ENCODE data around the gene JADE1. TPM values are rescaled to one million over a fixed set of nuclear protein-coding genes. Genes with fewer than 3 reads are reported as not detected.

The JADE1 gene
- total RNA-seq, 4 donors from 2014 or later = 14.0 to 38.5 (median 26.0) TPM

DNA sequence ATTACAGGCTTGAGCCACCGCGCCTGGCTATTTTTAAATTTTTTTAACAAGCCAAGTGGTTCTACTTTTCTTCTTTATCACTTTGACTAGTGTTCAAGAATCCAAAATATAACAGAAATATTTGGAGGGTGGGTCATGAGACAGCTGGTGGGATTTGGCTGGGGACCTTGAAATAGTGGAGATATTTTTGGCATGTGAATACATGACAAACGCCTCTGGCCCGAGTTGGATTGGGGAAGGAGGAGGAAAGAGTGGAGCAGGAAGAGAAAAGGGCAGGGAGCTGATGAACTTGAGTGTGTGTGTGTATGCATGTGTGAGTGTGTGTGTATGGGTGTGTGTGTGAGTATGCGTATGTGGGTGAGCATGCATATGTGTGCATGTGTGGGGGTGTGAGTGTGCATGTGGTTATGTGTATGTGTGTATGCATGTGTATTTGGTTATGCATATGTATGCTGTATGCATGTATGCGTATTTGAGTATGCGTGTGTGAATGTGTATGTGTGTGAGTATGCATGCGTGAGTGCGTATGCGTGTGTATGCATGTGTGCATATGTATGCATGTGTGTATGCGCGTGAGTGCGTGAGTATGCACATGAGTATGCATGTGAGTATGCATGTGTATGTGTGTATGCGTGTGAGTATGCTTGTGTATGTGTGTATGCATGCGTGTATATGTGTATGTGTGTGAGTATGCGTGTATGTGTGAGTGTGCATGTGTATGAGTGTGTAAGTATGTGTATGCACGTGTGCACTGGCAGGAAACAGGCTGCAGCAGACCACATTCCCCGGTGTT lies 49.6 kb downstream of the JADE1 start:
- Histone ChIP-seq H3K27me3 (no peaks in the 10 kb centered on the region), H3K27ac (no peak overlapping the region), H3K4me3 (no peak overlapping the region), H3K9me3 (no peaks in the 10 kb centered on the region), H3K36me3 (peaks cover 83% of the 10 kb centered on the region), H3K4me1 (peaks cover 17% of the 10 kb centered on the region)
- WGBS = 80% methylated on average over 18 of the region's 18 CpGs
- TF ChIP-seq, protein P1, sequence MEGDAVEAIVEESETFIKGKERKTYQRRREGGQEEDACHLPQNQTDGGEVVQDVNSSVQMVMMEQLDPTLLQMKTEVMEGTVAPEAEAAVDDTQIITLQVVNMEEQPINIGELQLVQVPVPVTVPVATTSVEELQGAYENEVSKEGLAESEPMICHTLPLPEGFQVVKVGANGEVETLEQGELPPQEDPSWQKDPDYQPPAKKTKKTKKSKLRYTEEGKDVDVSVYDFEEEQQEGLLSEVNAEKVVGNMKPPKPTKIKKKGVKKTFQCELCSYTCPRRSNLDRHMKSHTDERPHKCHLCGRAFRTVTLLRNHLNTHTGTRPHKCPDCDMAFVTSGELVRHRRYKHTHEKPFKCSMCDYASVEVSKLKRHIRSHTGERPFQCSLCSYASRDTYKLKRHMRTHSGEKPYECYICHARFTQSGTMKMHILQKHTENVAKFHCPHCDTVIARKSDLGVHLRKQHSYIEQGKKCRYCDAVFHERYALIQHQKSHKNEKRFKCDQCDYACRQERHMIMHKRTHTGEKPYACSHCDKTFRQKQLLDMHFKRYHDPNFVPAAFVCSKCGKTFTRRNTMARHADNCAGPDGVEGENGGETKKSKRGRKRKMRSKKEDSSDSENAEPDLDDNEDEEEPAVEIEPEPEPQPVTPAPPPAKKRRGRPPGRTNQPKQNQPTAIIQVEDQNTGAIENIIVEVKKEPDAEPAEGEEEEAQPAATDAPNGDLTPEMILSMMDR (IDR thresholded peaks at IDR 0.05) = no peak
- TF ChIP-seq POLR2A (IDR thresholded peaks at IDR 0.05) = no peak
- no peak for TF ChIP-seq EP300 (IDR thresholded peaks at IDR 0.05)
- no peak for TF ChIP-seq POLR2AphosphoS5 (IDR thresholded peaks at IDR 0.05)
- no peak for DNase-seq (ENCODE audit: low spot score in 2 of 2)

DNA sequence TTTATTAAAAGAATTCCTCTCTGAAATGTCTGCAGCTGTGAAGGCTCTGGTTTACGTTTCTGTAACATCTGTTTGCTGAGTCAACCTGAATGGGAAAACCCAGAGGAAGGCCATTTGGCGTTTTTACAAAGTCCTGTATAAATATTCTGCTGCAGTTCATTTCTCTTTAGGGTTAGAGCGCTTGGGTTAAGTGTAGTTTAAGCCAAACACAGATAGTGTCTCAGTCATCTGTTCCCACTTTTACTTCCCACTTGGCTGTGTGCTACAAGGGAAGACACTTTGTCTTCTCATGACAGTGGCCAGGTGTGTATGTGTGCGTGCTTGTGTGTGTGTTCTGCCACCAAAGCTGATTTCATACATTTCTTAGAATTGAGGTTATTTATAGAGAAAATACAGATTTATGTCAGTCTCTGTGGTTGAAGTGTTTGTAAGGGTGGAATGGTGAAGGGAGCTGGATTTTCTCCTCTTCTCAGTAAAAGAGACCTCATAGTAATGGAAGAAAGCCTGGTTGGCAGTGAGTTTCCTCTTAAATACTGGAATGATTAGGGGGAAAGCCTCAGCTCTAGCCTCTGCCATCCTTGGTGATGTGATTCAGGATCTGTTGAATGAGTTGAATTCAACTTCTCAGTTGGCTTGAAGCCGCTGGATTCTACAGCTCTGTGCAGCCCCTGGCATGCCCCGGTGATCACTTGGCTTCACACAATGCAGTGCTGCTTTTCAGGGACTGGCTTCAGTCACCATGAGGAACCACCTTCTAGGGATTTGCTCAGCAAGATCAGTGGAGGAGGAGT lies 50.6 kb downstream of the JADE1 start:
- WGBS = 57% methylated on average over 6 of the region's 6 CpGs
- no peak for DNase-seq (ENCODE audit: low spot score in 2 of 2)
- TF ChIP-seq POLR2AphosphoS5 (IDR thresholded peaks at IDR 0.05) (no peak), POLR2A (IDR thresholded peaks at IDR 0.05) (no peak), EP300 (IDR thresholded peaks at IDR 0.05) (no peak)
- TF ChIP-seq, protein P1 (IDR thresholded peaks at IDR 0.05) = no peak
- no peaks in the 10 kb centered on the region for H3K9me3 ChIP-seq
- H3K4me3 ChIP-seq = no peak overlapping the region
- peaks cover 79% of the 10 kb centered on the region for H3K36me3 ChIP-seq
- H3K27me3 ChIP-seq = no peaks in the 10 kb centered on the region
- H3K27ac ChIP-seq = no peak overlapping the region
- H3K4me1 ChIP-seq = peaks cover 17% of the 10 kb centered on the region

DNA sequence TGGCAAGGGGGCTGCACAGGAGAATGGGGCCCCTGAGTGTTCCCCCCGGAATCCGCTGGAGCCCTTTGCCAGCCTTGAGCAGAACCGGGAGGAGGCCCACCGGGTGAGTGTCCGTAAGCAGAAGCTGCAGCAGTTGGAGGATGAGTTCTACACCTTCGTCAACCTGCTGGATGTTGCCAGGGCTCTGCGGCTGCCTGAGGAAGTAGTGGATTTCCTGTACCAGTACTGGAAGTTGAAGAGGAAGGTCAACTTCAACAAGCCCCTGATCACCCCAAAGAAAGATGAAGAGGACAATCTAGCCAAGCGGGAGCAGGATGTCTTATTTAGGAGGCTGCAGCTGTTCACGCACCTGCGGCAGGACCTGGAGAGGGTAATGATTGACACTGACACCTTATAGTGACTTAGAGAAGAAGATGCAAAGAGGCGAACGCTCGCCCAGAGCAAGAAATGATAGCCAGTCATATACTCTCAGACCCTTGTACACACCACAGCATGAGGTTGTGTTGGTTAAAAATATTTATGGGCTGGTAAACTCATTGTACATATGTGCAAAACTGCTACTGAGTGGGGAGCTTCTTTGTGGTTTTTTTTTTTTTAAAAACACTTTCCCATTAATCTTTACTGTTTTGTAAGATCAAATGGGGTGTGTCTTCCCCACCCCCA lies 52.5 kb downstream of the JADE1 start:
- TF ChIP-seq POLR2A (IDR thresholded peaks at IDR 0.05) (no peak), EP300 (IDR thresholded peaks at IDR 0.05) (no peak), POLR2AphosphoS5 (IDR thresholded peaks at IDR 0.05) (no peak)
- TF ChIP-seq, protein P1 (IDR thresholded peaks at IDR 0.05) = no peak
- Histone ChIP-seq H3K4me1 (peaks cover 17% of the 10 kb centered on the region), H3K27ac (no peak overlapping the region), H3K9me3 (no peaks in the 10 kb centered on the region), H3K36me3 (peaks cover 63% of the 10 kb centered on the region), H3K4me3 (no peak overlapping the region), H3K27me3 (no peaks in the 10 kb centered on the region)
- 90% methylated on average over 8 of the region's 13 CpGs for WGBS
- DNase-seq (ENCODE audit: low spot score in 2 of 2) = no peak

DNA sequence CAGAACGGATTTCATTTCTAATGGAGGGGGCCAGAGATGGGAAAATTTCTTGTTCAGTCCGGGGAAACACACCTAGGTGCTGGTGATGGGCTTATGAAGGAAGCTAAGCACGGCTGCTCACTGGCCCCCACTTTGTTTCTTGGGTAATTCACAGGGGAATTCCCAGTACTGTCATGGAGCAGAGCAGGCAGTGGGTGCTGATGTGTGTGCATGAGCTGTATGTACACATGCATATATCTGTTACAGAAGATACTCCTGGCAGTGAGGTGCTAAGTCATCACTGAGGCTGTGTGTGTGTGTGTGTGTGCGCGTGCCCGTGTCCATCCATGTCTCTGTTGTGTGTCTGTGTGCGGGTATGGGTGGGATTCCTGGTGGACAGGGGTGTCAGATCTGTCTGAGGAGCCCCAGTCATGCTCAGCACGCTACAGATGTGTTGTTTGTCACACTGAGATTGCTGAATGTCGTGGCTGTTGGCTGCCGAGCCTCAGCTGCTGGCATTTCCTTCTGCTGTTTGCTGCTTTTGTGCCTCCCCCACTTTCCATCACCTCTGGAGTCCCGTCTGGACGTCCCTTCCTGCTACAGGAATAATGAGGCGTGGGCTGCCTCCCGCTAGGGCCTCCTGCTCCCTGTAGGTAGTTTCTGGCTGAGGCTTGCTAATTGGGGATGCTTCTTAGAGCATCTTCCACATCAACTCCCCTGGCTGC lies 53.3 kb downstream of the JADE1 start:
- TF ChIP-seq EP300 (IDR thresholded peaks at IDR 0.05) = no peak
- TF ChIP-seq POLR2AphosphoS5 (IDR thresholded peaks at IDR 0.05) = no peak
- TF ChIP-seq POLR2A (IDR thresholded peaks at IDR 0.05) = no peak
- TF ChIP-seq, protein P1 (IDR thresholded peaks at IDR 0.05) = no peak
- Histone ChIP-seq H3K36me3 (peaks cover 56% of the 10 kb centered on the region), H3K27ac (no peak overlapping the region), H3K9me3 (no peaks in the 10 kb centered on the region), H3K27me3 (no peaks in the 10 kb centered on the region), H3K4me3 (no peak overlapping the region), H3K4me1 (peaks cover 17% of the 10 kb centered on the region)
- WGBS = 88% methylated on average over 10 of the region's 14 CpGs
- no peak for DNase-seq (ENCODE audit: low spot score in 2 of 2)

All from suprapubic skin (tissue), 4 donors.